ENCODE measurements around the gene BIRC5. TPM values are rescaled to one million over a fixed set of nuclear protein-coding genes. Genes with fewer than 3 reads are reported as not detected.

The BIRC5 gene
- total and polyA plus RNA-seq, 2 experiments from 2014 or later = 17.7 to 65.2 TPM

GRCh38 chr17:78263736-78264340 is 49.8 kb downstream of the BIRC5 start:
- Histone ChIP-seq H3K27ac (peak overlapping the region; percentile 76), H3K36me3 (no peaks in the 10 kb centered on the region), H3K4me3 (no peak overlapping the region), H3K9me3 (ENCODE audit: low read depth) (no peaks in the 10 kb centered on the region), H3K4me1 (ENCODE audit: low read depth) (peaks cover 40% of the 10 kb centered on the region), H3K27me3 (no peaks in the 10 kb centered on the region)
- no peak for DNase-seq (ENCODE audit: low read depth in 1 of 2, low spot score in 1 of 2)
- TF ChIP-seq CTCF (IDR thresholded peaks at IDR 0.05; ENCODE audit: low read depth, low read length) = no peak

- peaks cover 43% of the 10 kb centered on the region for H3K4me1 ChIP-seq (ENCODE audit: low read depth)
Observed at GRCh38 chr17:78264590-78264989, 50.5 kb downstream of the BIRC5 start.

GRCh38 chr17:78265121-78265520 is 51.1 kb downstream of the BIRC5 start:
- DNase-seq (ENCODE audit: low read depth in 1 of 2, low spot score in 1 of 2) = no peak
- H3K4me3 ChIP-seq = no peak overlapping the region
- no peaks in the 10 kb centered on the region for H3K27me3 ChIP-seq
- no peaks in the 10 kb centered on the region for H3K36me3 ChIP-seq
- peaks cover 46% of the 10 kb centered on the region for H3K4me1 ChIP-seq (ENCODE audit: low read depth)
- TF ChIP-seq CTCF (IDR thresholded peaks at IDR 0.05; ENCODE audit: low read depth, low read length) = no peak
- no peaks in the 10 kb centered on the region for H3K9me3 ChIP-seq (ENCODE audit: low read depth)
- no peak overlapping the region for H3K27ac ChIP-seq

More at GRCh38 chr17:78264590-78264989, 50.5 kb downstream of the BIRC5 start:
- no peak overlapping the region for H3K27ac ChIP-seq
- H3K27me3 ChIP-seq = no peaks in the 10 kb centered on the region
- no peak for DNase-seq (ENCODE audit: low read depth in 1 of 2, low spot score in 1 of 2)
- H3K9me3 ChIP-seq (ENCODE audit: low read depth) = no peaks in the 10 kb centered on the region
- H3K4me3 ChIP-seq = no peak overlapping the region
- H3K36me3 ChIP-seq = no peaks in the 10 kb centered on the region
- no peak for TF ChIP-seq CTCF (IDR thresholded peaks at IDR 0.05; ENCODE audit: low read depth, low read length)

GRCh38 chr17:78266231-78266631 is 52.2 kb downstream of the BIRC5 start:
- Histone ChIP-seq H3K27me3 (no peaks in the 10 kb centered on the region), H3K27ac (peak overlapping the region; percentile 33), H3K9me3 (ENCODE audit: low read depth) (no peaks in the 10 kb centered on the region), H3K36me3 (no peaks in the 10 kb centered on the region), H3K4me3 (no peak overlapping the region), H3K4me1 (ENCODE audit: low read depth) (peaks cover 46% of the 10 kb centered on the region)
- DNase-seq (ENCODE audit: low read depth in 1 of 2, low spot score in 1 of 2) = no peak
- TF ChIP-seq CTCF (IDR thresholded peaks at IDR 0.05; ENCODE audit: low read depth, low read length) = no peak

- Histone ChIP-seq H3K27me3 (no peaks in the 10 kb centered on the region), H3K36me3 (no peaks in the 10 kb centered on the region), H3K4me1 (ENCODE audit: low read depth) (peaks cover 48% of the 10 kb centered on the region), H3K4me3 (no peak overlapping the region), H3K9me3 (ENCODE audit: low read depth) (no peaks in the 10 kb centered on the region), H3K27ac (peak overlapping the region; percentile 18)
- no peak for TF ChIP-seq CTCF (IDR thresholded peaks at IDR 0.05; ENCODE audit: low read depth, low read length)
- DNase-seq (ENCODE audit: low read depth in 1 of 2, low spot score in 1 of 2) = no peak
Observed at GRCh38 chr17:78266771-78267170, 52.7 kb downstream of the BIRC5 start.
